Measurements from ENCODE around the gene FBLIM1. TPM values are rescaled to one million over a fixed set of nuclear protein-coding genes. Genes with fewer than 3 reads are reported as not detected.

The FBLIM1 gene
- total RNA-seq, 2 experiments from 2014 or later = not detected

- H3K4me1 ChIP-seq (ENCODE audit: insufficient read depth, low read length, poor library complexity, severe bottlenecking) = no peaks in the 10 kb centered on the region
- H3K9me3 ChIP-seq (ENCODE audit: low read length) = no peaks in the 10 kb centered on the region
- no peaks in the 10 kb centered on the region for H3K79me2 ChIP-seq (ENCODE audit: insufficient read depth, low read depth, low read length)
- no peak for DNase-seq (ENCODE audit: low spot score)
- intact Hi-C loops (cut with micrococcal nuclease; ENCODE audit: unreplicated experiment) = no loop called here
- H2AFZ ChIP-seq (ENCODE audit: low read length) = no peak overlapping the region
- H3K36me3 ChIP-seq (ENCODE audit: insufficient read depth, low read length) = no peaks in the 10 kb centered on the region
- no peak overlapping the region for H3K4me2 ChIP-seq (ENCODE audit: low read length)
- no TSS peak for BruUV-seq (replicated peaks)
- ChIA-PET POLR2A (no interaction called here), CTCF (ENCODE audit: unreplicated experiment) (no interaction called here)
- no peaks in the 10 kb centered on the region for H3K9me2 ChIP-seq (ENCODE audit: insufficient read depth, low read length)
- H3K27ac ChIP-seq (ENCODE audit: low read depth, low read length, poor library complexity, severe bottlenecking) = no peak overlapping the region
- no peak for TF ChIP-seq EZH2phosphoT487 (IDR thresholded peaks at IDR 0.05; ENCODE audit: borderline replicate concordance, low read depth, low read length)
- TF ChIP-seq, protein P1, sequence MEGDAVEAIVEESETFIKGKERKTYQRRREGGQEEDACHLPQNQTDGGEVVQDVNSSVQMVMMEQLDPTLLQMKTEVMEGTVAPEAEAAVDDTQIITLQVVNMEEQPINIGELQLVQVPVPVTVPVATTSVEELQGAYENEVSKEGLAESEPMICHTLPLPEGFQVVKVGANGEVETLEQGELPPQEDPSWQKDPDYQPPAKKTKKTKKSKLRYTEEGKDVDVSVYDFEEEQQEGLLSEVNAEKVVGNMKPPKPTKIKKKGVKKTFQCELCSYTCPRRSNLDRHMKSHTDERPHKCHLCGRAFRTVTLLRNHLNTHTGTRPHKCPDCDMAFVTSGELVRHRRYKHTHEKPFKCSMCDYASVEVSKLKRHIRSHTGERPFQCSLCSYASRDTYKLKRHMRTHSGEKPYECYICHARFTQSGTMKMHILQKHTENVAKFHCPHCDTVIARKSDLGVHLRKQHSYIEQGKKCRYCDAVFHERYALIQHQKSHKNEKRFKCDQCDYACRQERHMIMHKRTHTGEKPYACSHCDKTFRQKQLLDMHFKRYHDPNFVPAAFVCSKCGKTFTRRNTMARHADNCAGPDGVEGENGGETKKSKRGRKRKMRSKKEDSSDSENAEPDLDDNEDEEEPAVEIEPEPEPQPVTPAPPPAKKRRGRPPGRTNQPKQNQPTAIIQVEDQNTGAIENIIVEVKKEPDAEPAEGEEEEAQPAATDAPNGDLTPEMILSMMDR (conservative IDR thresholded peaks at IDR 0.05; ENCODE audit: low read length) = no peak
- no peaks in the 10 kb centered on the region for H4K20me1 ChIP-seq (ENCODE audit: insufficient read depth, low read length)
- no peak overlapping the region for H3K4me3 ChIP-seq (ENCODE audit: low read depth, low read length, poor library complexity, severe bottlenecking)
Observed at GRCh38 chr1:15757016-15757543, 1.5 kb upstream of the FBLIM1 start.

GRCh38 chr1:15757575-15758342 is 836 bp upstream of the FBLIM1 start:
- intact Hi-C loops (cut with micrococcal nuclease; ENCODE audit: unreplicated experiment) = no loop called here
- H3K4me3 ChIP-seq (ENCODE audit: low read depth, low read length, poor library complexity, severe bottlenecking) = no peak overlapping the region
- CTCF ChIA-PET (ENCODE audit: unreplicated experiment) = no interaction called here

More at GRCh38 chr1:15757575-15758342, 836 bp upstream of the FBLIM1 start:
- Histone ChIP-seq H4K20me1 (ENCODE audit: insufficient read depth, low read length) (no peaks in the 10 kb centered on the region), H3K9me3 (ENCODE audit: low read length) (no peaks in the 10 kb centered on the region), H3K4me2 (ENCODE audit: low read length) (no peak overlapping the region), H3K79me2 (ENCODE audit: insufficient read depth, low read depth, low read length) (no peaks in the 10 kb centered on the region), H3K27ac (ENCODE audit: low read depth, low read length, poor library complexity, severe bottlenecking) (no peak overlapping the region), H2AFZ (ENCODE audit: low read length) (no peak overlapping the region), H3K36me3 (ENCODE audit: insufficient read depth, low read length) (no peaks in the 10 kb centered on the region), H3K4me1 (ENCODE audit: insufficient read depth, low read length, poor library complexity, severe bottlenecking) (no peaks in the 10 kb centered on the region), H3K9me2 (ENCODE audit: insufficient read depth, low read length) (no peaks in the 10 kb centered on the region)
- POLR2A ChIA-PET = no interaction called here
- BruUV-seq (replicated peaks) = no TSS peak
- DNase-seq (ENCODE audit: low spot score) = no peak
- TF ChIP-seq, protein P1 (conservative IDR thresholded peaks at IDR 0.05; ENCODE audit: low read length) = no peak
- no peak for TF ChIP-seq EZH2phosphoT487 (IDR thresholded peaks at IDR 0.05; ENCODE audit: borderline replicate concordance, low read depth, low read length)

All from OCI-LY7 (cell line).